ENCODE results near the gene FURIN. TPM values are rescaled to one million over a fixed set of nuclear protein-coding genes. Genes with fewer than 3 reads are reported as not detected.

The FURIN gene
- polyA plus RNA-seq, 2 donors, result 21.0 to 22.3 TPM

DNA sequence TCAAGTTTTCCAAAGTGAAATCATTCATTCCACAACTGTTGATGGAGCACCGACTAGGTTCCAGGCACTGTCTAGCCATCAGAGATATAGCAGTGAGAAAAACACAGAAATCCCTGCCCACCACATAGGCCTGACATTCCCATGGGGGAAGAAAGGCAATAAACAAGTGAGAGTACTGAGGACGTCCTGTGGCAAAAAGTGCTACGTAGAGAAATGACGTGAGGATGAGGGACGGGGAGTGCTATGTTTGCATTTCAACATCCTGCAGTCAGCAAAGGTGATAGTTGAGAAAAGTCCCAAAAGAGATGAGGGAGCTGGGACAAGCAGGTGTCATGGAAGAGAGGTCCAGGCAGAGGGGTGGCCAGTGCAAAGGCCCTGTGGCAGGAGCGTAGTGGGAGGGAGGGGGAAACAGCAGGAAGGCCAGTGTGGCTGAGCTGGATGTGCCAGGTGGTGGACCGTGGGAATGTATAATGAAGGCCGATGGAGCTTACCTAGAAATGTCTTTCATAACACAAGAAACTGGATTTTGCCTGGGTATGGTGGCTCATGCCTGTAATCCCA lies 10.4 kb upstream of the FURIN start:
- H3K36me3 ChIP-seq (ENCODE audit: control insufficient read depth in 2 of 2, insufficient read depth in 2 of 2, low read length in 1 of 2), result no peaks in the 10 kb centered on the region
- H3K27me3 ChIP-seq (ENCODE audit: control insufficient read depth in 1 of 2, insufficient read depth in 2 of 2, low read length in 2 of 2), result no peaks in the 10 kb centered on the region
- no peaks in the 10 kb centered on the region for H3K9me3 ChIP-seq (ENCODE audit: control insufficient read depth in 2 of 2, insufficient read depth in 1 of 2, low read depth in 1 of 2, low read length in 1 of 2)
- H3K27ac ChIP-seq (ENCODE audit: low read depth in 2 of 2, low read length in 1 of 2), result no peak overlapping the region
- no peak overlapping the region for H3K4me3 ChIP-seq (ENCODE audit: low read depth in 1 of 2, low read length in 2 of 2)
- H3K4me1 ChIP-seq (ENCODE audit: control insufficient read depth in 2 of 2, insufficient read depth in 2 of 2, low read length in 1 of 2), result peaks cover 0 to under 1% of the 10 kb centered on the region in 2 donors
- WGBS, 2 donors, result 83 to 88% methylated on average over 8 of the region's 8 CpGs

DNA sequence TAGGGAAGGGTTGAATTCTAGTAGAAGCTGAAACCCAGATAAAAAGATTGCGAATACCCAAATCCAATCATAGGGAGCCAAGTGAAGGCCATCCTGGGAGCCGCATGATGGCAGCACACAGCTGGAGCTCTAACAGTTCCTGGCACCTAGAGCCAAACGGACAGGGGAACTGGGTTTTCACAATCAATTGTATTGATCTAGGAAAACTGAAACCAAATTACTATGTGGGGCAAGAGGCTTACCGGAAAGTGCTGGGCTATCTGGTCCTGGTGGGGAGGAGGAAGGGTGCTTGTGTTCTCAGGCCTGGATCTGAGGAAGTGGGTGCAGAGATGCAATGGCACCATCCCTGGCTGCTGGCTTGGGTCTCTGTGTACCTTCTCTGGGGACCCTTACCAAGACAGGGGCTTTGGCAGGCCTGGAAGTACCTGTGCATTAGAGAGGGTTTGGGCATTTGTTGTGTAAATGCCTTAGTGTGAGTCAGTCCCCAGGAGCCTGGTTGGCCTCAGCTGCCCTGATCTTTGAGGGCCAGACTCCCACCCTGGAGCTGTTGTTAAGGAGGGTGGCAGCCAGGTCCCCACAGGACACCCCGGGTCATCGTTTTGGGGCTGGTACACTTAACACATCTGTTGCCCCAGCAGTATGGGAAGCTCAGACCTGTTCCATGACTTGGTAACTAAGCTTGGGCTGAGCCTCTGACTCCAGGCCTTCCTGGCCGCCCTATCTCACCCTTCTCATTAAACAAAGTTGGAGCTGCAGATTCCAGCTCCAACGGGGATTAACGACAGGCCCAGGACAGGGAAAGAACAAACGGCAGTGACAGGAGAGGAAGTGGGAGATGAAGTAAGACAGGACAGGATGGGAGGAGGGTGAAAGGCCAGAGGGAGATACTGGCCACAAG lies 8.9 kb upstream of the FURIN start:
- 50 to 67% methylated on average over 10 of the region's 10 CpGs for WGBS, 2 donors
- Histone ChIP-seq H3K4me3 (ENCODE audit: low read depth in 1 of 2, low read length in 2 of 2) (no peak overlapping the region), H3K36me3 (ENCODE audit: control insufficient read depth in 2 of 2, insufficient read depth in 2 of 2, low read length in 1 of 2) (no peaks in the 10 kb centered on the region), H3K27me3 (ENCODE audit: control insufficient read depth in 1 of 2, insufficient read depth in 2 of 2, low read length in 2 of 2) (no peaks in the 10 kb centered on the region), H3K9me3 (ENCODE audit: control insufficient read depth in 2 of 2, insufficient read depth in 1 of 2, low read depth in 1 of 2, low read length in 1 of 2) (no peaks in the 10 kb centered on the region), H3K27ac (ENCODE audit: low read depth in 2 of 2, low read length in 1 of 2) (no peak overlapping the region), H3K4me1 (ENCODE audit: control insufficient read depth in 2 of 2, insufficient read depth in 2 of 2, low read length in 1 of 2) (peaks cover 0 to 4% of the 10 kb centered on the region in 2 donors)

GRCh38 chr15:90860450-90860849 lies 7.9 kb upstream of the FURIN start:
- no peak overlapping the region for H3K4me3 ChIP-seq (ENCODE audit: low read depth in 1 of 2, low read length in 2 of 2)

GRCh38 chr15:90860942-90861675 lies 7.3 kb upstream of the FURIN start:
- no peaks in the 10 kb centered on the region for H3K27me3 ChIP-seq (ENCODE audit: control insufficient read depth in 1 of 2, insufficient read depth in 2 of 2, low read length in 2 of 2)
- no peaks in the 10 kb centered on the region for H3K36me3 ChIP-seq (ENCODE audit: control insufficient read depth in 2 of 2, insufficient read depth in 2 of 2, low read length in 1 of 2)
- 56 to 61% methylated on average over 14 of the region's 14 CpGs for WGBS, 2 donors
- H3K4me1 ChIP-seq (ENCODE audit: control insufficient read depth in 2 of 2, insufficient read depth in 2 of 2, low read length in 1 of 2), result peaks cover 2 to 4% of the 10 kb centered on the region in 2 donors
- no peaks in the 10 kb centered on the region for H3K9me3 ChIP-seq (ENCODE audit: control insufficient read depth in 2 of 2, insufficient read depth in 1 of 2, low read depth in 1 of 2, low read length in 1 of 2)
- H3K27ac ChIP-seq (ENCODE audit: low read depth in 2 of 2, low read length in 1 of 2), result no peak overlapping the region
- no peak overlapping the region for H3K4me3 ChIP-seq (ENCODE audit: low read depth in 1 of 2, low read length in 2 of 2)

More at GRCh38 chr15:90860450-90860849, 7.9 kb upstream of the FURIN start:
- WGBS, 2 donors, result 66 to 69% methylated on average over 7 of the region's 7 CpGs
- Histone ChIP-seq H3K9me3 (ENCODE audit: control insufficient read depth in 2 of 2, insufficient read depth in 1 of 2, low read depth in 1 of 2, low read length in 1 of 2) (no peaks in the 10 kb centered on the region), H3K27ac (ENCODE audit: low read depth in 2 of 2, low read length in 1 of 2) (no peak overlapping the region), H3K4me1 (ENCODE audit: control insufficient read depth in 2 of 2, insufficient read depth in 2 of 2, low read length in 1 of 2) (peaks cover 0 to 4% of the 10 kb centered on the region in 2 donors), H3K27me3 (ENCODE audit: control insufficient read depth in 1 of 2, insufficient read depth in 2 of 2, low read length in 2 of 2) (no peaks in the 10 kb centered on the region), H3K36me3 (ENCODE audit: control insufficient read depth in 2 of 2, insufficient read depth in 2 of 2, low read length in 1 of 2) (no peaks in the 10 kb centered on the region)

GRCh38 chr15:90862487-90862886 lies 5.9 kb upstream of the FURIN start:
- Histone ChIP-seq H3K4me3 (ENCODE audit: low read depth in 1 of 2, low read length in 2 of 2) (no peak overlapping the region), H3K27ac (ENCODE audit: low read depth in 2 of 2, low read length in 1 of 2) (no peak overlapping the region), H3K36me3 (ENCODE audit: control insufficient read depth in 2 of 2, insufficient read depth in 2 of 2, low read length in 1 of 2) (no peaks in the 10 kb centered on the region), H3K27me3 (ENCODE audit: control insufficient read depth in 1 of 2, insufficient read depth in 2 of 2, low read length in 2 of 2) (no peaks in the 10 kb centered on the region), H3K4me1 (ENCODE audit: control insufficient read depth in 2 of 2, insufficient read depth in 2 of 2, low read length in 1 of 2) (peaks cover 3 to 4% of the 10 kb centered on the region in 2 donors), H3K9me3 (ENCODE audit: control insufficient read depth in 2 of 2, insufficient read depth in 1 of 2, low read depth in 1 of 2, low read length in 1 of 2) (no peaks in the 10 kb centered on the region)
- WGBS, 2 donors, result 92% methylated on average over 6 of the region's 6 CpGs

DNA sequence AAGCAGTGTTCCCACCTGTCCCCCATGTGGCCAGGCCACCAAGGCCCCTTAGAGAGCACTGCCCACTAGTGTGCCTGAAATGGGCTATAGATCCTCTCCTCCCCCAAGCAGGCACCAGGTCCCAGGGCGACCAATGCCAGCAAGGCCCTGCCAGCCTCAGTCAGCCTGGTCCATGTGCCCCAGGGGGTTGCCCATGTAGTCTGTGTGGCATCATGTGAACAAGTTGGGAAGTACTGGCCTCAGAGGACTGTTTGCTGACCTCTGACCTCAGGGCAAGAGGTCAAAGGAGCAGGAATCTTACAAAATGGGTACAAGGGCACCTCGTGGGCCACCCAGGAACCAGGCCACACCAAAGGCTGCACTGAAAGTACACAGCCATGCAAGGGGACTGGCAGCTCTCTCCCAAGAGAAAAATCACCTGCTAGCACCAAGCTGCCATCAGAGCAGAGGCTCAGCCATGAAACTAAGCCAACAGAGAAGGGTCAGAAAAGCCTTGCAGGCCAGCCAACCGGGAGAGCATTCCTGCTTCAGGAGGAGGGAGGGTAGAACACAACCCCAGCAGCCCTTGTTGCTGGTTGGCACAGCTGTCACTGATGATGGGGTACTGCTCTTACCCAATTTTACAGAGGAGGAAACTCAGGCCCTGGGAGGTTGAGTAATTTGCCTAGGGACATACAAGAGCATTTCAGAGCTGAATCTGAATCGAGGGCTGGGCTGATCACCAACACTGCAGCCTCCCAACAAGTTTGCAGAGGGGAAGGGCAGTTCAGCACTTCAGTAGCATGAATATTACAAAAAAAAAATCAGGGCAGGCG lies 5.2 kb upstream of the FURIN start:
- 55 to 64% methylated on average over 5 of the region's 5 CpGs for WGBS, 2 donors
- Histone ChIP-seq H3K4me3 (ENCODE audit: low read depth in 1 of 2, low read length in 2 of 2) (no peak overlapping the region), H3K27ac (ENCODE audit: low read depth in 2 of 2, low read length in 1 of 2) (peak overlapping the region in 1 of 2 donors; percentile 40), H3K4me1 (ENCODE audit: control insufficient read depth in 2 of 2, insufficient read depth in 2 of 2, low read length in 1 of 2) (peaks cover 3 to 7% of the 10 kb centered on the region in 2 donors), H3K36me3 (ENCODE audit: control insufficient read depth in 2 of 2, insufficient read depth in 2 of 2, low read length in 1 of 2) (no peaks in the 10 kb centered on the region), H3K9me3 (ENCODE audit: control insufficient read depth in 2 of 2, insufficient read depth in 1 of 2, low read depth in 1 of 2, low read length in 1 of 2) (no peaks in the 10 kb centered on the region), H3K27me3 (ENCODE audit: control insufficient read depth in 1 of 2, insufficient read depth in 2 of 2, low read length in 2 of 2) (no peaks in the 10 kb centered on the region)

- Histone ChIP-seq H3K27me3 (ENCODE audit: control insufficient read depth in 1 of 2, insufficient read depth in 2 of 2, low read length in 2 of 2) (no peaks in the 10 kb centered on the region), H3K4me3 (ENCODE audit: low read depth in 1 of 2, low read length in 2 of 2) (no peak overlapping the region), H3K27ac (ENCODE audit: low read depth in 2 of 2, low read length in 1 of 2) (peak overlapping the region in 1 of 2 donors; percentile 40), H3K9me3 (ENCODE audit: control insufficient read depth in 2 of 2, insufficient read depth in 1 of 2, low read depth in 1 of 2, low read length in 1 of 2) (no peaks in the 10 kb centered on the region), H3K36me3 (ENCODE audit: control insufficient read depth in 2 of 2, insufficient read depth in 2 of 2, low read length in 1 of 2) (no peaks in the 10 kb centered on the region), H3K4me1 (ENCODE audit: control insufficient read depth in 2 of 2, insufficient read depth in 2 of 2, low read length in 1 of 2) (peaks cover 3 to 11% of the 10 kb centered on the region in 2 donors)
- 81 to 85% methylated on average over 4 of the region's 4 CpGs for WGBS, 2 donors
Measured at GRCh38 chr15:90863987-90864386, 4.4 kb upstream of the FURIN start.

DNA sequence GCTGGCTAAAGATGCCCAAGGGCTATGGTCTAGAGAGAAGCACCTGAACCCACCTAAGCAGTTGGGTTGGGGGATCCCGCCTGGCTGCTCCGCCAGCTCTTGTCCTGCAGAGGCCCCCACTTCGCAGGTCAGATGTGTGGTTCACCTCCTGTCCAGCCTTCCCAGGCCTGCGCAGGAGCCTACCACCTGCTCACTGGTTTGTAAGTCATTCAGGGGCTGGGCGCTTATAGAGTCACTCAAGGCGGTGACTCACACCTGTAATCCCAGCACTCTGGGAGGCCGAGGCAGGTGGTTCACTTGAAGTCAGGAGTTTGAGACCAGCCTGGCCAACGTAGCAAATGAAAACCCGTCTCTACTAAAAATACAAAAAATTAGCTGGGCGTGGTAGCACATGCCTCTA lies 3.9 kb upstream of the FURIN start:
- Histone ChIP-seq H3K27me3 (ENCODE audit: control insufficient read depth in 1 of 2, insufficient read depth in 2 of 2, low read length in 2 of 2) (no peaks in the 10 kb centered on the region), H3K9me3 (ENCODE audit: control insufficient read depth in 2 of 2, insufficient read depth in 1 of 2, low read depth in 1 of 2, low read length in 1 of 2) (no peaks in the 10 kb centered on the region), H3K27ac (ENCODE audit: low read depth in 2 of 2, low read length in 1 of 2) (no peak overlapping the region), H3K36me3 (ENCODE audit: control insufficient read depth in 2 of 2, insufficient read depth in 2 of 2, low read length in 1 of 2) (no peaks in the 10 kb centered on the region), H3K4me1 (ENCODE audit: control insufficient read depth in 2 of 2, insufficient read depth in 2 of 2, low read length in 1 of 2) (peaks cover 5 to 11% of the 10 kb centered on the region in 2 donors), H3K4me3 (ENCODE audit: low read depth in 1 of 2, low read length in 2 of 2) (no peak overlapping the region)
- WGBS, 2 donors, result 81 to 85% methylated on average over 10 of the region's 10 CpGs

- Histone ChIP-seq H3K27ac (ENCODE audit: low read depth in 2 of 2, low read length in 1 of 2) (no peak overlapping the region), H3K4me1 (ENCODE audit: control insufficient read depth in 2 of 2, insufficient read depth in 2 of 2, low read length in 1 of 2) (peaks cover 6 to 15% of the 10 kb centered on the region in 2 donors), H3K27me3 (ENCODE audit: control insufficient read depth in 1 of 2, insufficient read depth in 2 of 2, low read length in 2 of 2) (no peaks in the 10 kb centered on the region), H3K9me3 (ENCODE audit: control insufficient read depth in 2 of 2, insufficient read depth in 1 of 2, low read depth in 1 of 2, low read length in 1 of 2) (no peaks in the 10 kb centered on the region), H3K36me3 (ENCODE audit: control insufficient read depth in 2 of 2, insufficient read depth in 2 of 2, low read length in 1 of 2) (no peaks in the 10 kb centered on the region), H3K4me3 (ENCODE audit: low read depth in 1 of 2, low read length in 2 of 2) (no peak overlapping the region)
- 86 to 88% methylated on average over 4 of the region's 4 CpGs for WGBS, 2 donors
Measured at GRCh38 chr15:90865702-90866101, 2.7 kb upstream of the FURIN start.
